Immature natural killer cell (primary cell): ENCODE data around the gene KLHL29. TPM values are rescaled to one million over a fixed set of nuclear protein-coding genes. Genes with fewer than 3 reads are reported as not detected.

Source experiments
- DNase-seq, 3 donors: peaks; one replicate each; pipeline ENCODE4 v3.0.0; 2022; ENCODE audit warnings: mixed read lengths in 1 of 3
- H3K27ac Mint-ChIP-seq, 6 donors: one replicate each; pipeline ENCODE4 v1.8.0; 2020; ENCODE audit warnings: mixed read lengths in 6 of 6, mild to moderate bottlenecking in 5 of 6, inconsistent platforms in 4 of 6, moderate library complexity in 3 of 6
- H3K27me3 Mint-ChIP-seq, 3 donors: one replicate each; pipeline ENCODE4 v1.8.0; 2020 to 2021; ENCODE audit warnings: low read depth in 3 of 3, mild to moderate bottlenecking in 3 of 3, mixed read lengths in 3 of 3, moderate library complexity in 3 of 3, inconsistent platforms in 1 of 3
- H3K36me3 Mint-ChIP-seq, 3 donors: one replicate each; pipeline ENCODE4 v1.8.0; 2020; ENCODE audit warnings: mixed read lengths in 3 of 3, inconsistent platforms in 2 of 3, mild to moderate bottlenecking in 2 of 3
- H3K4me1 Mint-ChIP-seq, 2 donors: one replicate each; pipeline ENCODE4 v1.8.0; 2020; ENCODE audit warnings: inconsistent platforms in 2 of 2, mild to moderate bottlenecking in 2 of 2, mixed read lengths in 2 of 2, moderate library complexity in 1 of 2
- H3K4me3 Mint-ChIP-seq, 5 donors: one replicate each; pipeline ENCODE4 v1.8.0; 2020; ENCODE audit warnings: mild to moderate bottlenecking in 5 of 5, mixed read lengths in 5 of 5, inconsistent platforms in 3 of 5, moderate library complexity in 3 of 5
- H3K9me3 Mint-ChIP-seq, 6 donors: one replicate each; pipeline ENCODE4 v1.8.0; 2020; ENCODE audit warnings: mild to moderate bottlenecking in 6 of 6, mixed read lengths in 6 of 6, inconsistent platforms in 4 of 6, moderate library complexity in 3 of 6
- polyA plus RNA-seq, 3 donors: library from polyadenylated mRNA; unstranded; fragments of 300-500 nt; fragmentation: Illumina TruSeq; gene quantifications; one replicate each; pipeline ENCODE4 v1.2.3, GENCODE V29; 2021

The KLHL29 gene
- polyA plus RNA-seq, 3 donors from 2014 or later = 0.02 to 0.41 TPM; not detected in 1

- Mint-ChIP-seq H3K27ac (no peak overlapping the region), H3K36me3 (no peaks in the 10 kb centered on the region), H3K4me1 (no peaks in the 10 kb centered on the region), H3K9me3 (no peaks in the 10 kb centered on the region), H3K27me3 (peaks cover 0 to 4% (median 1%) of the 10 kb centered on the region in 3 donors), H3K4me3 (no peak overlapping the region)
- DNase-seq = no peak
These were observed 102.9 kb downstream of the KLHL29 start for GRCh38 chr2:23487735-23488492.

- no peaks in the 10 kb centered on the region for H3K36me3 Mint-ChIP-seq
- no peaks in the 10 kb centered on the region for H3K9me3 Mint-ChIP-seq
- H3K4me1 Mint-ChIP-seq = no peaks in the 10 kb centered on the region
- no peak overlapping the region for H3K27ac Mint-ChIP-seq
- H3K27me3 Mint-ChIP-seq = peaks cover 0 to 5% (median 4%) of the 10 kb centered on the region in 3 donors
- no peak for DNase-seq
- H3K4me3 Mint-ChIP-seq = no peak overlapping the region
These were observed 103.6 kb downstream of the KLHL29 start for GRCh38 chr2:23488584-23488983.

DNA sequence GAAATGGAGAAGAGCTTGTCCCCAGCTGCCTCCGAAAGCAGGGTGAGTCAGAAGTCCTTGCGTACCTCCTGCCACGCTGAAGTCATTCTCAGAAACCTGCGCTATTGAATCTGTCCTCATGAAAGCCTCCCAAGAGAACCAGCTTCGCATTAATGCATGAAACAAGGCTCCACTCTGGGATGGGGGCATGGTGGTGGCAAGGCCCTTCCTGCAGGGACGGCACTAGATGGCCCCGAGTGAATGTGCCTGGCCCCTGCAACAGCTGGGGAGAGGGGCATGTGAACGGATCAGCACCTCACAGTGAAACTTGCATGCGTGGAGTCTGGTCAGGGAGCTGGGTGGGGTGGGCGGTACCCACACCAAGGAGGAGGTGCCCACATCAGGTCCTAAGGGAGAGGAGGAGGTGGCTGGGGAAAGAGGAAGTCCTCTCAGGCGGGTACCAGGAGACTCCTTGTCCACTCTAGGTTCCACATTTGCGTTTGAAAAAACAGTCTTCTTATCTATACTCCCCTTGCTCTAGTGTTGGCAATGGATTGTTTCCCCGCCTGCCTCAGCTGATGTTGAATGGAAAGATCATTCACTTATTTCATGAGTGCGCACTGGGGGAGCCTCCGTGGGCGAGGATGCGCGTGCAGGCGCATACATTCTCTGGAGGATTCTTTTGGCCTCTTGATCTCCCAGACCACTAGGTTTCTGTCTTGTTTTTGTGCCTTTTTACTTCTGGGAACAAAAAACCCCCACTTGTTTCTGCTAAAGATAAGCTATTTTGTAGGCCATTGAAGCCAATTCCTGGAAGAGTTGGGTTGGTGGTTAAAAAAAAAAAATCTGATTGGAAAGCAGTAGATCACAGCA, 104.7 kb downstream of the KLHL29 start:
- no peak overlapping the region for H3K4me3 Mint-ChIP-seq
- no peaks in the 10 kb centered on the region for H3K4me1 Mint-ChIP-seq
- no peak for DNase-seq
- H3K27ac Mint-ChIP-seq = no peak overlapping the region
- H3K27me3 Mint-ChIP-seq = peaks cover 0 to 6% (median 1%) of the 10 kb centered on the region in 3 donors
- no peaks in the 10 kb centered on the region for H3K36me3 Mint-ChIP-seq
- H3K9me3 Mint-ChIP-seq = no peaks in the 10 kb centered on the region

DNA sequence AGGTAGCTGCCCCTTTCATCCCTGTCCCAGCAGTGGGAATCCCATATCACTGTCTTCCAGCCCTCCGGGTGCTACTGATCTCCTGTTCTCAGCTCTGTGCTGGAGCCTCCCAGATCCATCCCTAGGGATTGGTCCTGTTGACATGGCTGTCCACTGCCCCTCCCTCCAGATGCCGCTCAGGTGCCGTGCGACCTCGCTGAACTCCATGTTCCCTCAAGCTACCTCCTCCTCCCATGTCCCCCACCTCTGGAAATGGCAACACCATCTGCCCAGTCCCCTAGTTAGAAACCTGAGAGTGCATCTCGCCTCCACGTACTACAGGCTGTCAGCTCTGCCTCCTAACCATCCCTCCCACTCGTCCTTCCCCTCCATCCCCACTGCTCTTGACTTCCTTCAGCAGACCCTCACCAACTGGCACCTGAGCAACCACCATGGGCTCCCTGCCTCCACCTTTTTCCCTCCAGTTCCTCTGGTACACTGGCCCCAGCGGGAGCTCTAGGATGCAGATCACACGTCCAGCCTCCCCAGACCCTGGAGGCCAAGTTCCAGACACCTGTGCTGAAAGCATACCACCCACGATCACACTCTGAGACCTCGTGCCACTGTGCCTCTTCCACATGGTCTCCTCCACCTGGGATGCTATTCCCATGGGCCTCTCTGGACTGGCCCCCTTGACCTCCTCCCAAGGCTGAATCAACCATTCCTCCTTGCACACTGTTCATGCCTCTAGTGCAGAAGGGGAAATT, 106.8 kb downstream of the KLHL29 start:
- no peaks in the 10 kb centered on the region for H3K9me3 Mint-ChIP-seq
- no peak for DNase-seq
- H3K36me3 Mint-ChIP-seq = no peaks in the 10 kb centered on the region
- H3K4me1 Mint-ChIP-seq = peaks cover 0 to under 1% of the 10 kb centered on the region in 2 donors
- no peak overlapping the region for H3K27ac Mint-ChIP-seq
- H3K4me3 Mint-ChIP-seq = no peak overlapping the region
- H3K27me3 Mint-ChIP-seq = peaks cover 0 to 6% (median 3%) of the 10 kb centered on the region in 3 donors

DNA sequence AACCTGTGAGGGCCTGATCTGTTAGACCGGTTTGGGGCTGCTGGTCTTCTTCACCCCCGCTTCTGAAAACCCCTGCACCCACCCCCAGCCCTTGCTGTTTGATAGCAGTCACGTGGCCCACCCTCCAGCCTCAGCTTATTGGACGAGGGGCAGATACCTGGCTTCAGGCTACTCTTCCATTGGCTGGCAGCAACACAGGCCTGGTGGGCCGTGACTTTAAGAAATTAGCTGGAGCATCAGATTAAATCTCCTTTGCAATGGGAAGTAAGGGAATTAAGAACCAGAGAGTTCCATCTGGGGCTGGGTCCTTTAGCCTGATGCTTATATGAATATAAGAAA, 107.3 kb downstream of the KLHL29 start:
- no peaks in the 10 kb centered on the region for H3K9me3 Mint-ChIP-seq
- H3K27me3 Mint-ChIP-seq = peaks cover 0 to 6% (median 3%) of the 10 kb centered on the region in 3 donors
- no peak overlapping the region for H3K4me3 Mint-ChIP-seq
- H3K27ac Mint-ChIP-seq = no peak overlapping the region
- no peak for DNase-seq
- H3K4me1 Mint-ChIP-seq = peaks cover 4 to 6% of the 10 kb centered on the region in 2 donors
- no peaks in the 10 kb centered on the region for H3K36me3 Mint-ChIP-seq

GRCh38 chr2:23492921-23493320, 107.9 kb downstream of the KLHL29 start:
- Mint-ChIP-seq H3K27me3 (peaks cover 0 to 6% (median 3%) of the 10 kb centered on the region in 3 donors), H3K36me3 (no peaks in the 10 kb centered on the region), H3K27ac (no peak overlapping the region), H3K9me3 (no peaks in the 10 kb centered on the region), H3K4me1 (peaks cover 5 to 9% of the 10 kb centered on the region in 2 donors), H3K4me3 (no peak overlapping the region)
- DNase-seq = no peak

GRCh38 chr2:23493846-23494245, 108.9 kb downstream of the KLHL29 start:
- no peak for DNase-seq
- Mint-ChIP-seq H3K4me3 (no peak overlapping the region), H3K27ac (no peak overlapping the region), H3K27me3 (peaks cover 0 to 6% (median 3%) of the 10 kb centered on the region in 3 donors), H3K36me3 (no peaks in the 10 kb centered on the region), H3K4me1 (peaks cover 5 to 9% of the 10 kb centered on the region in 2 donors), H3K9me3 (no peaks in the 10 kb centered on the region)

DNA sequence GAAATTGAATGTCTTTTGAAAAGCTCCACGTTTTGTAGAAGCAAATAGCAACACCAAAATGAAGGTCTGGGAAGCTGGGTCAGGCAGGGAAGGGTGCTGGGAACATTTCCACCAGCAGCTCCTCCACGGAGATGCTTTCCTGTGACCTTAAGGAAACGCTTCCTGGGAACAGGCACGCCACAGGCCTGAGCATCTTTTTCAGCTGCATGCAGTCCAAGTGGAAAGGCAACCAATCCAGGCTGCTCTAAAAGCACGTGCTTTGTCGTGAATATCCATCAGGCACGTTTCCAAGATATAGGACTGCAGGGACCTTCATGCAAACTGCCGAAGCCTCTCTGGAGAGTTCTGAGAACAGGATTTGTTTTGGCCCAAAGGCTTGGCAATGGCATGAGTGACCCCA, 109.3 kb downstream of the KLHL29 start:
- no peak overlapping the region for H3K27ac Mint-ChIP-seq
- H3K27me3 Mint-ChIP-seq = peaks cover 0 to 6% (median 5%) of the 10 kb centered on the region in 3 donors
- H3K36me3 Mint-ChIP-seq = no peaks in the 10 kb centered on the region
- H3K9me3 Mint-ChIP-seq = no peaks in the 10 kb centered on the region
- DNase-seq = no peak
- H3K4me3 Mint-ChIP-seq = no peak overlapping the region
- H3K4me1 Mint-ChIP-seq = peaks cover 5 to 9% of the 10 kb centered on the region in 2 donors

GRCh38 chr2:23495661-23496114, 110.7 kb downstream of the KLHL29 start:
- Mint-ChIP-seq H3K27me3 (peaks cover 0 to 6% (median 6%) of the 10 kb centered on the region in 3 donors), H3K4me3 (no peak overlapping the region), H3K27ac (no peak overlapping the region)

DNA sequence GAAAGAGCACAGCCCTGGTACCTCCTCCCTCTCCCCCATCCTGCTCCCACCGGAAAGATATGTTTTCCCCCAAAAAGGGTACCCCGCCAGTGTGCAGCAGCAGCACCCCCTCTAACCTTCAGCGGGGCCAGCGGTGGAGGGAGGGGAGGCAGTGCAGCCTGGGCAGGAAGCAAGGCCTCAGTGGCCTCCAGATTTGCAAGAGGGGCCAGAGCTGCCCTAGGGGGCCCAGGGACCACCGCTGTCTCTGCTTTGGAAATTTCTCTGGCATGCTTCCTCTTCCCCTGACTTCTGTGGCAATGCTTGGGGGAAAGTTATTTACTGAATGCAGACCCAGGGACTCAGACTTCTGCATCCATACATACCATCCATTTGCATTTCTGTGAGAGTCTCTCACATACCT, 111.5 kb downstream of the KLHL29 start:
- H3K27me3 Mint-ChIP-seq = peaks cover 0 to 6% (median 6%) of the 10 kb centered on the region in 3 donors
- no peaks in the 10 kb centered on the region for H3K9me3 Mint-ChIP-seq
- H3K4me3 Mint-ChIP-seq = no peak overlapping the region
- DNase-seq = no peak
- peaks cover 5 to 9% of the 10 kb centered on the region in 2 donors for H3K4me1 Mint-ChIP-seq
- no peaks in the 10 kb centered on the region for H3K36me3 Mint-ChIP-seq
- H3K27ac Mint-ChIP-seq = no peak overlapping the region

More at GRCh38 chr2:23495661-23496114, 110.7 kb downstream of the KLHL29 start:
- no peaks in the 10 kb centered on the region for H3K36me3 Mint-ChIP-seq
- H3K4me1 Mint-ChIP-seq = peaks cover 5 to 9% of the 10 kb centered on the region in 2 donors
- H3K9me3 Mint-ChIP-seq = no peaks in the 10 kb centered on the region
- DNase-seq = no peak

GRCh38 chr2:23497063-23497462, 112.1 kb downstream of the KLHL29 start:
- Mint-ChIP-seq H3K27ac (peak overlapping the region in 1 of 6 donors; percentile 33), H3K36me3 (no peaks in the 10 kb centered on the region), H3K27me3 (peaks cover 0 to 6% (median 6%) of the 10 kb centered on the region in 3 donors), H3K4me1 (peaks cover 5 to 9% of the 10 kb centered on the region in 2 donors), H3K9me3 (no peaks in the 10 kb centered on the region), H3K4me3 (no peak overlapping the region)
- no peak for DNase-seq

- H3K4me3 Mint-ChIP-seq = no peak overlapping the region
- no peak overlapping the region for H3K27ac Mint-ChIP-seq
- no peak for DNase-seq
- H3K36me3 Mint-ChIP-seq = no peaks in the 10 kb centered on the region
- H3K9me3 Mint-ChIP-seq = no peaks in the 10 kb centered on the region
- peaks cover 5 to 9% of the 10 kb centered on the region in 2 donors for H3K4me1 Mint-ChIP-seq
- peaks cover 0 to 6% (median 6%) of the 10 kb centered on the region in 3 donors for H3K27me3 Mint-ChIP-seq
These were observed 112.6 kb downstream of the KLHL29 start for GRCh38 chr2:23497536-23497935.

GRCh38 chr2:23498943-23499342, 114.0 kb downstream of the KLHL29 start:
- Mint-ChIP-seq H3K4me3 (no peak overlapping the region), H3K4me1 (peaks cover 5 to 9% of the 10 kb centered on the region in 2 donors), H3K27ac (no peak overlapping the region), H3K27me3 (peaks cover 0 to 6% (median 3%) of the 10 kb centered on the region in 3 donors), H3K9me3 (no peaks in the 10 kb centered on the region), H3K36me3 (no peaks in the 10 kb centered on the region)
- DNase-seq = no peak
